ENCODE results near the gene RNU11. TPM values are rescaled to one million over a fixed set of nuclear protein-coding genes. Genes with fewer than 3 reads are reported as not detected.

Gene RNU11
- total RNA-seq, 1 experiment from 2014 or later, result not detected

DNA sequence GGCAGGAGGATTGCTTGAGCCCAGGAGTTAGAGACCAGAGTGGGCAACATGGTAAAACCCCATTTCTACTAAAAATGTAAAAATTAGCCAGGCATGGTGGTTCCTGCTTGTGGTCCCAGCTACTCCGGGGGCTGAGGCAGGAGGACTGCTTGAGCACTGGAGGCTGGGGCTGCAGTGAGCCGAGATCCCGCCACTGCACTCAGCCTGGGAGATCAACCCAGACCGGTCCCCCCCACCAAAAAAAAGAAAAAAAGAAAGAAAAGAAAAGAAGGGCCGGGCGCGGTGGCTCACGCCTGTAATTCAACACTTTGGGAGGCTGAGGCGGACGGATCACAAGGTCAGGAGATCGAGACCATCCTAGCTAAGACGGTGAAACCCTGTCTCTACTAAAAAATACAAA lies 18.4 kb downstream of the RNU11 start:
- no peak overlapping the region for H2AFZ ChIP-seq (ENCODE audit: low read length)
- H3K27me3 ChIP-seq (ENCODE audit: insufficient read depth, low read length), result no peaks in the 10 kb centered on the region
- no peak overlapping the region for H3K4ac ChIP-seq (ENCODE audit: low read depth, low read length)
- no peak overlapping the region for H2BK5ac ChIP-seq (ENCODE audit: insufficient read length, low read length)
- H3K4me3 Mint-ChIP-seq, result no peak overlapping the region; a peak in 1 of 5 replicates
- no peaks in the 10 kb centered on the region for H3K9me3 ChIP-seq (ENCODE audit: control insufficient read depth, low read depth, low read length)
- H3T11ph ChIP-seq (ENCODE audit: low read length), result no peak overlapping the region
- no peak overlapping the region for H2BK120ac ChIP-seq (ENCODE audit: low read depth, low read length, poor library complexity, severe bottlenecking)
- H2BK12ac ChIP-seq (ENCODE audit: insufficient read length, low read depth, low read length), result no peak overlapping the region
- no peak overlapping the region for H3K23ac ChIP-seq (ENCODE audit: insufficient read length, low read depth, low read length)
- peaks cover 3% of the 10 kb centered on the region; the same call in 1 of the 2 replicates for H3K79me2 ChIP-seq (ENCODE audit: insufficient read depth, low read length)
- H2BK20ac ChIP-seq (ENCODE audit: low read depth, low read length, poor library complexity, severe bottlenecking), result no peak overlapping the region
- H3K14ac ChIP-seq (ENCODE audit: insufficient read depth, low read length), result no peak overlapping the region
- H3K4me1 ChIP-seq (ENCODE audit: insufficient read depth, low read length), result no peaks in the 10 kb centered on the region; the same call in 1 of the 2 replicates
- H3K4me2 ChIP-seq (ENCODE audit: insufficient read depth, insufficient read length, low read length), result no peak overlapping the region
- H3K9ac ChIP-seq (ENCODE audit: extremely low read depth, insufficient read length, low read length), result no peak overlapping the region
- no peak overlapping the region for H4K91ac ChIP-seq (ENCODE audit: insufficient read length, low read depth, low read length)
- no peak overlapping the region for H3K27ac Mint-ChIP-seq
- peaks cover 6% of the 10 kb centered on the region for H3K23me2 ChIP-seq (ENCODE audit: insufficient read length, low read depth, low read length, poor library complexity, severe bottlenecking)
- H3K36me3 Mint-ChIP-seq (ENCODE audit: insufficient read depth in 1 of 3, low read depth in 3 of 3), result no peaks in the 10 kb centered on the region
- H3K27me3 Mint-ChIP-seq (ENCODE audit: low read depth), result no peaks in the 10 kb centered on the region
- peaks cover 21 to 31% of the 10 kb centered on the region in 2 experiments for H3K4me1 Mint-ChIP-seq
- no peak overlapping the region for H3K56ac ChIP-seq (ENCODE audit: insufficient read length, low read depth, low read length)
- no peaks in the 10 kb centered on the region for H4K20me1 ChIP-seq (ENCODE audit: control insufficient read depth, insufficient read depth, insufficient read length)
- H2BK15ac ChIP-seq (ENCODE audit: low read depth, low read length), result no peak overlapping the region
- TF ChIP-seq, protein P1, sequence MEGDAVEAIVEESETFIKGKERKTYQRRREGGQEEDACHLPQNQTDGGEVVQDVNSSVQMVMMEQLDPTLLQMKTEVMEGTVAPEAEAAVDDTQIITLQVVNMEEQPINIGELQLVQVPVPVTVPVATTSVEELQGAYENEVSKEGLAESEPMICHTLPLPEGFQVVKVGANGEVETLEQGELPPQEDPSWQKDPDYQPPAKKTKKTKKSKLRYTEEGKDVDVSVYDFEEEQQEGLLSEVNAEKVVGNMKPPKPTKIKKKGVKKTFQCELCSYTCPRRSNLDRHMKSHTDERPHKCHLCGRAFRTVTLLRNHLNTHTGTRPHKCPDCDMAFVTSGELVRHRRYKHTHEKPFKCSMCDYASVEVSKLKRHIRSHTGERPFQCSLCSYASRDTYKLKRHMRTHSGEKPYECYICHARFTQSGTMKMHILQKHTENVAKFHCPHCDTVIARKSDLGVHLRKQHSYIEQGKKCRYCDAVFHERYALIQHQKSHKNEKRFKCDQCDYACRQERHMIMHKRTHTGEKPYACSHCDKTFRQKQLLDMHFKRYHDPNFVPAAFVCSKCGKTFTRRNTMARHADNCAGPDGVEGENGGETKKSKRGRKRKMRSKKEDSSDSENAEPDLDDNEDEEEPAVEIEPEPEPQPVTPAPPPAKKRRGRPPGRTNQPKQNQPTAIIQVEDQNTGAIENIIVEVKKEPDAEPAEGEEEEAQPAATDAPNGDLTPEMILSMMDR (conservative IDR thresholded peaks at IDR 0.05), result no peak
- no peak overlapping the region for H2AK5ac ChIP-seq (ENCODE audit: insufficient read length, low read length)
- H3K79me1 ChIP-seq (ENCODE audit: insufficient read depth, low read depth, low read length, poor library complexity, severe bottlenecking), result no peaks in the 10 kb centered on the region
- no peak overlapping the region for H3K27ac ChIP-seq (ENCODE audit: insufficient read length, low read depth, low read length)
- H3K18ac ChIP-seq (ENCODE audit: insufficient read length, low read depth, low read length), result no peak overlapping the region
- DNase-seq, result no peak
- H4K8ac ChIP-seq (replicated peaks; ENCODE audit: insufficient read length, low read depth, low read length), result no peak overlapping the region
- no CpG with 5 or more reads among the region's 12 CpGs for WGBS (ENCODE audit: extremely low coverage, insufficient read length, low lambda C conversion rate)
- H3K9me3 Mint-ChIP-seq, result no peaks in the 10 kb centered on the region
- no peak overlapping the region for H4K5ac ChIP-seq (ENCODE audit: insufficient read length, low read depth, low read length)

Data from H9 (cell line).